ENCODE data around the gene FBXL16. TPM values are rescaled to one million over a fixed set of nuclear protein-coding genes. Genes with fewer than 3 reads are reported as not detected.

FBXL16 gene
- total and polyA plus RNA-seq, 2 donors (not counting 3 experiments of a cell fraction or from before 2014, with no cell fraction given): 0.07 to 0.22 TPM

GRCh38 chr16:740764-741505 is 35.3 kb upstream of the FBXL16 start, which contains the start of gene CIAO3:
CIAO3 (minus strand) TSS chr16:740997; CDS start chr16:740985, 12 bp downstream.
- peak within 1 kb of the TSS; percentile 64 for H3K4me2 ChIP-seq (ENCODE audit: insufficient read depth, low read length)
- peak; percentile 92 for FAIRE-seq
- dilution Hi-C loops (cut with MboI; ENCODE audit: extremely low pct_ligation_motif_present, low sequenced_read_pairs): no loop called here
- H3K36me3 ChIP-seq (ENCODE audit: control insufficient read depth in 2 of 2, extremely low read depth in 1 of 2, insufficient read depth in 2 of 2, low read length in 2 of 2): peaks cover 3 to 17% of the 10 kb centered on the region in 2 experiments
- ChIA-PET POLR2A (no interaction called here), CTCF (interaction anchor here (0.8 to 1.7 kb wide), 4 partner anchors 21 to 48 kb away, joined by 4 to 7 read pairs (median 6); partner anchors contain the start of genes CHTF18, METRN and RPUSD1)
- H3K4me1 ChIP-seq (ENCODE audit: control insufficient read depth, extremely low read depth, insufficient read depth, low read length): peaks cover 10% of the 10 kb centered on the region
- DNase-seq (ENCODE audit: low read depth, low spot score): peak; percentile 86
- H3K79me2 ChIP-seq (ENCODE audit: control insufficient read depth, insufficient read depth, low read length): peaks cover 6% of the 10 kb centered on the region
- BruUV-seq (replicated peaks): no TSS peak
- H4K20me1 ChIP-seq (replicated peaks; ENCODE audit: control insufficient read depth, extremely low read depth, insufficient read depth, low read length): no peaks in the 10 kb centered on the region
- H3K9me1 ChIP-seq (replicated peaks; ENCODE audit: control insufficient read depth, extremely low read depth, insufficient read depth, low read length): no peaks in the 10 kb centered on the region
- TF ChIP-seq MAX (IDR thresholded peaks at IDR 0.05; ENCODE audit: insufficient read depth, insufficient read length) (peak; percentile 55), POLR2A (IDR thresholded peaks at IDR 0.05; ENCODE audit: low read depth, low read length) (peak; percentile 89), FOS (IDR thresholded peaks at IDR 0.05; ENCODE audit: borderline replicate concordance, insufficient read depth, low read length) (no peak), EZH2 (IDR thresholded peaks at IDR 0.05; ENCODE audit: borderline replicate concordance, low read depth, low read length, severe bottlenecking) (no peak), CTCF (IDR thresholded peaks at IDR 0.05; ENCODE audit: extremely low read depth in 1 of 2, insufficient read depth in 1 of 2, low read depth in 1 of 2, low read length in 2 of 2) (peak; percentile 89 to 93), POLR2AphosphoS5 (IDR thresholded peaks at IDR 0.05; ENCODE audit: insufficient read depth, low read depth, low read length) (peak; percentile 98)
- peak within 1 kb of the TSS; percentile 95 for H2AFZ ChIP-seq (ENCODE audit: low read depth, low read length)
- H3K4me3 ChIP-seq (replicated peaks in 1 of 3; ENCODE audit: insufficient read depth in 1 of 3, low read depth in 1 of 3, low read length in 3 of 3): peak within 1 kb of the TSS; percentile 48 to 82 (median 70)
- peak within 1 kb of the TSS; percentile 27 for H3K27ac ChIP-seq (ENCODE audit: insufficient read depth, low read depth, low read length)
- H3K9me3 ChIP-seq (replicated peaks; ENCODE audit: control insufficient read depth, insufficient read depth, low read length): no peaks in the 10 kb centered on the region
- intact Hi-C loops (cut with micrococcal nuclease): loop anchor here (1.0 to 5.0 kb wide), 2 partner anchors 29 to 46 kb away; partner anchors contain the start of genes CHTF18 and RPUSD1
- no peaks in the 10 kb centered on the region for H3K27me3 ChIP-seq (ENCODE audit: control insufficient read depth in 2 of 2, insufficient read depth in 2 of 2, low read length in 2 of 2)
- peak within 1 kb of the TSS; percentile 76 for H3K9ac ChIP-seq (replicated peaks; ENCODE audit: extremely low read depth, insufficient read depth, low read length)
